Testis (tissue), 3 donors: Measurements from ENCODE around the gene COQ7. TPM values are rescaled to one million over a fixed set of nuclear protein-coding genes. Genes with fewer than 3 reads are reported as not detected.

Source experiments
- DNase-seq: peaks from one replicate; pipeline ENCODE4 v3.0.0-alpha.2; 2019
- H3K27ac ChIP-seq, 2 donors: fragments of 200-600 bp; sonication (generic); one replicate each; pipeline ENCODE4 v1.5.1; 2019
- H3K27me3 ChIP-seq: fragments of 200-600 bp; sonication (generic); one replicate; pipeline ENCODE4 v1.5.1; 2019
- H3K36me3 ChIP-seq: fragments of 200-600 bp; sonication (generic); one replicate; pipeline ENCODE4 v1.5.1; 2017; ENCODE audit warnings: low read depth; ENCODE audit errors: missing control alignments
- H3K4me1 ChIP-seq: fragments of 200-600 bp; sonication (generic); one replicate; pipeline ENCODE4 v1.5.1; 2019
- H3K4me3 ChIP-seq, 2 donors: fragments of 200-600 bp; sonication (generic); one replicate each; pipeline ENCODE4 v1.5.1; 2017 to 2019
- H3K9me3 ChIP-seq: fragments of 200-600 bp; sonication (generic); one replicate; pipeline ENCODE4 v1.5.1; 2017
- CTCF ChIP-seq, 3 experiments: fragments of 450-650 bp in 2 of 3; fragments of 200-600 bp in 1 of 3; sonication (generic) in 1 of 3; IDR thresholded peaks; one replicate each; pipeline ENCODE4 v1.5.1; 2016 to 2019; ENCODE audit warnings: antibody characterized with exemption in 3 of 3, mild to moderate bottlenecking in 2 of 3, moderate library complexity in 1 of 3
- POLR2A ChIP-seq: fragments of 450-650 bp; IDR thresholded peaks from one replicate; pipeline ENCODE4 v1.6.1; 2017; ENCODE audit warnings: antibody characterized with exemption, mild to moderate bottlenecking, moderate library complexity
- WGBS, 2 donors: methylation state at CpG; one replicate each; pipeline ENCODE4 v1.1.5; 2018; 5-methylcytosine and 5-hydroxymethylcytosine counted together
- intact Hi-C: fragments of 100-400 bp; cut with DNase I; formaldehyde crosslinking; loops from one replicate; pipeline ENCODE4 v1.15.1; 2023; ENCODE audit warnings: low total_unique reads
- polyA plus RNA-seq: library from polyadenylated mRNA; stranded (reverse); fragments of 350-450 nt; fragmentation: Illumina TruSeq; extraction: RNeasy Lipid Tissue Mini Kit (QIAGEN cat#74804); gene quantifications from one replicate; pipeline ENCODE4 v1.2.3, GENCODE V29; 2014; ENCODE audit warnings: low read depth, low replicate concordance; ENCODE audit not compliant: insufficient read depth
- total RNA-seq, 2 donors: library from RNA; depleted of rRNA; stranded (reverse); fragments of >200 nt; gene quantifications; one replicate each; pipeline ENCODE4 v1.2.3, GENCODE V29; 2016

Gene COQ7
- total and polyA plus RNA-seq, 3 donors from 2014 or later = 42.0 to 58.4 (median 53.6) TPM

- H3K4me3 ChIP-seq = no peak overlapping the region
- H3K9me3 ChIP-seq = no peaks in the 10 kb centered on the region
- H3K27ac ChIP-seq = no peak overlapping the region
- TF ChIP-seq CTCF (IDR thresholded peaks at IDR 0.05) (no peak), POLR2A (no peak)
- WGBS, 2 donors = 94 to 97% methylated on average over 4 of the region's 4 CpGs
- peaks cover 9% of the 10 kb centered on the region for H3K4me1 ChIP-seq
- H3K27me3 ChIP-seq = no peaks in the 10 kb centered on the region
- H3K36me3 ChIP-seq = no peaks in the 10 kb centered on the region
- intact Hi-C loops = no loop called here
- no peak for DNase-seq
These were observed 43.3 kb downstream of the COQ7 start for GRCh38 chr16:19110537-19111360.

GRCh38 chr16:19112099-19112407 lies 44.6 kb downstream of the COQ7 start:
- TF ChIP-seq POLR2A (no peak), CTCF (IDR thresholded peaks at IDR 0.05) (no peak)
- Histone ChIP-seq H3K27me3 (no peaks in the 10 kb centered on the region), H3K27ac (no peak overlapping the region), H3K4me1 (peaks cover 18% of the 10 kb centered on the region), H3K36me3 (no peaks in the 10 kb centered on the region), H3K9me3 (no peaks in the 10 kb centered on the region), H3K4me3 (no peak overlapping the region)
- DNase-seq = no peak
- WGBS, 2 donors = 81 to 84% methylated on average over 2 of the region's 2 CpGs
- intact Hi-C loops = no loop called here

- Histone ChIP-seq H3K27ac (peak within 1 kb of the TSS; percentile 86 to 95), H3K4me3 (peak within 1 kb of the TSS; percentile 63 to 78), H3K27me3 (no peaks in the 10 kb centered on the region), H3K9me3 (no peaks in the 10 kb centered on the region), H3K4me1 (peaks cover 28% of the 10 kb centered on the region), H3K36me3 (no peaks in the 10 kb centered on the region)
- no peak for TF ChIP-seq POLR2A
- TF ChIP-seq CTCF (IDR thresholded peaks at IDR 0.05) = no peak
- intact Hi-C loops = no loop called here
- DNase-seq = peak; percentile 81
- WGBS, 2 donors = 0 to 2% methylated on average over 15 to 71 of the region's 74 CpGs
These were observed 46.4 kb downstream of the COQ7 start, which contains the start of gene ITPRIPL2 for GRCh38 chr16:19113577-19114358. ITPRIPL2 (plus strand) TSS chr16:19113964; CDS start chr16:19114462, 498 bp downstream.

GRCh38 chr16:19114359-19115147 lies 47.1 kb downstream of the COQ7 start:
- H3K4me1 ChIP-seq = peaks cover 34% of the 10 kb centered on the region
- peak; percentile 81 for DNase-seq
- no peaks in the 10 kb centered on the region for H3K9me3 ChIP-seq
- intact Hi-C loops = no loop called here
- H3K36me3 ChIP-seq = no peaks in the 10 kb centered on the region
- TF ChIP-seq CTCF (IDR thresholded peaks at IDR 0.05) = no peak
- TF ChIP-seq POLR2A = no peak
- H3K27ac ChIP-seq = peak overlapping the region; percentile 86 to 95
- H3K4me3 ChIP-seq = peak overlapping the region; percentile 63 to 78
- 6% methylated on average over 51 of the region's 80 CpGs; no CpG with 5 or more reads in 1 of the 2 donors for WGBS, 2 donors
- no peaks in the 10 kb centered on the region for H3K27me3 ChIP-seq
